GM19438 (cell line): ENCODE measurements around the gene SOWAHB.

ENCODE experiments used
- ATAC-seq: cut with Tn5 transposase; IDR thresholded peaks from one replicate; pipeline ENCODE4 v1.9.1; 2021; ENCODE audit warnings: low read depth; ENCODE audit not compliant: unreplicated experiment

Gene SOWAHB

DNA sequence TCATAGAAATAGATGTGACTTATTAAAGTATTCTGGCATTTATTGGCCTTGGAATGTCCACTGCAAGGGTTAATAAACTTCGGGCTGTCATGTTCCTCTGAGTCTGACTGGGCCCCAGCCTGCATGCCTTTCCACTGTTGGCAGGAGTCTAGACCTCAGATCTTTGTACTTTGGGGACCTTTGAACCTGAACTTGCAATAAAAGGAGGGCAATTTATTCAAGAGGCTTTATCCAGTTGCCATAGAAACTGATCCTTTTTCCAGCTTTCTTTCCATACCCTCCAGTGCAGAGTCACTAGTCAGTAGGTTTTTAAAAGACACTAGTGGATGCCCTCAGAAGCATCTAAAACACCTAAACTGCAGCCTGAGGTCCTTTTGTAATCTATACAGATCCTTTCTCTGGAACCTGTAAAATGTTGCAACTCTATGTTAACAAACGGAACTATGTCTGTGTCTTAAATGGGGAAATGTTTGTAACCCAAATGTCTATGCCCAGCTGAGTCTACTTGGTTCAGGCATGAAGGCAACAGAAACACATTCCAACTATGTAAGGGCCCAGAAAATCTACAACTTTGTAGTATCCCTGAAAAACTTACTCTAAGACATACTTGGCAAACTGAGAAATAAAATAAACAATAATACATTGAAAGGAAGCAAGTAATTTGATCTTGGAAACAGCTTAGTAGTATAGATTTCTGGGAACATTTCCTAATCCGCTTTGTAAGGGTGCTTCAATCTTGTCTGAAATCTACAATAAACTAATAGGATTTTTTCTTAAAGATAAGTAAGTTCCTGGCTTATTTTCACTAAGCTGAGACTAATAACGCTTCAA, 41.5 kb downstream of the SOWAHB start:
- ATAC-seq, result no peak

DNA sequence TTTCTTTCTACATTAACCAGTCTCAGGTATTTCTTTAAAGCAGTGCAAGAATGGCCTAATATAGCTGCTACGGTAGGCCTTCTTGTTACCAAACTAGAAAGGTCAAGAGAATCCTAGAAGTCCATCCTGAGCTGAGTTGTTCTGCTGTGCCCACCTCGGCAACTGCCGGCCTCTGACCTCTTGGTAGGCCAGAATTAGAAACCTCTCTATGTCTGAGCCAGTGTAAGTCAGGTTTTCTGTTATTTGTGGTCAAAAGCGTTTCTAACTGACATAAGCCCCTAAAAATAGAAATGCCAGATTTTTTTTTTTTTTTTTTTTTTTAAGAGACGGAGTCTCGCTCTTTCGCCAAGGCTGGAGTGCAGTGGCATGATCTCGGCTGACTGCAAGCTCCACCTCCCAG, 43.1 kb downstream of the SOWAHB start:
- no peak for ATAC-seq

DNA sequence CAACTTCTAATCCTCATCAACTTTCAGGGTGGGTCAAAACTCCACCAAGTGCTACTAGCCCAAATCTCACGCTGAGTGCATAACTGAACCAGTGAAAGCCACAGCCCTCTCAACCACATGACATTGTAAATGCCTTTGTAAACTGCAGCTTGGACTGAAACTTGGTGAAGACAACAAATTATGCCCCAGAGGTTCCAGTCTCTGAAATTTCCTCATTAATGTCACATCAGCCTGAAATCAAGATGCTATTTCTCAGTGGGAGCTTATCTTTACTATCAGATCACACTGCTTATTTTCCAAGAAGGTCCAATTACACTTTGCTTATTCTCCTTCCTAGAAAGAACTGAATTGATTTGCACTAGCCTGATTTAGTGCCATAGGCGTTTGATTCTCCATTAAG, 46.6 kb downstream of the SOWAHB start:
- no peak for ATAC-seq

DNA sequence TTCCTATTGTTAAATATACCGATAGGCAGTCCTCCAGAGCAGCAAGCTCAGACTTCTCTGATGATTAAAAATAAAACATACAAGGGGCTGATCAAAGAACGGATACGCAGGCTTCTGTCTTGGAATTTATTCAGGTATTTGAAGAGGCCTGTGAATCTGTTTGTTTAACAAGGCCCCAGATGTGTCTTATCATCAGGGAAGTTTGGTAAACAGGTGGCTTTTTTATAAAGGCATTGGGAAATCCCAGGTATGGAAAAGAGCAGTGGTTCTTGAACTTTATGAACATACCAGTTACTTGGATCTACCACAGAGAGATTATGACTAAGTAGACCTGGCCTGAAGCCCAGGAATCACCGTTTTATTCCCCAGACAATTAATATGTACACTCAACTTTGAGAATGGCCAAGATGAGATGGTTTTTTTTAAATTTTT, 47.9 kb downstream of the SOWAHB start:
- ATAC-seq, result no peak
